ENCODE data around the gene CYFIP2.

Gene CYFIP2

DNA sequence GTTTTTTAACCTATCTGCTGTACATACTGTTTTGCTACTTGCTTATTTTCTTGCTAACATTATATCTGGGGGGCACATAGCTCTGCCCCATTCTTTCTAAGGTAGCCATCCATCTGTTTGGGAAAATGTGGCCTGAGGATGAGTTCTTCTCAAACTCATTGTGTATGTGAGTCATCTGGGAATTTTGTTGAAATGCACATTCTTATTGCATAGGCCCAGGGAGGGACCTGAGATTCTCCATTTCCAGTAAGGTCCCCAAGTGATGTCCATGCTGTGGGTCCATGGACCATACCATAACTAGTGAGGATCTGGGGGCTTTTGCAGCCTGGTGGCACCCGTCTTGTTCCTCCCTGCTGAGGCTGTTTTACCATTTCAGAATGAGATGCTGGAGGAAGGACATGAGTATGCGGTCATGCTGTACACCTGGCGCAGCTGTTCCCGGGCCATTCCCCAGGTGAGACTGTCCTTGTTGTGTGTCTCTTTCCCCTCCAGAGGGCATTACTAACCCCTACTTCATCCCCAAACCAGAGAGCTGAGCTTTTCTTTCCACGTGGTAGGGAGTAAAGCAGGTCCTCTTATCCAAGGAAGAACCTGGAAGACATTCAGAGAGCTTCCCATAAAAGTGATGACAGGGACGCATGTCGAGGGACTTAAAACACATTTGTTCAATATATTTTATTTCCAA is 28.6 kb downstream of the CYFIP2 start:
- H3K9ac ChIP-seq (ENCODE audit: low read length) = no peak overlapping the region
- H3K4me1 ChIP-seq (ENCODE audit: control insufficient read depth in 1 of 2, insufficient read depth in 2 of 2, low read length in 2 of 2) = peaks cover 12 to 14% of the 10 kb centered on the region in 2 experiments

DNA sequence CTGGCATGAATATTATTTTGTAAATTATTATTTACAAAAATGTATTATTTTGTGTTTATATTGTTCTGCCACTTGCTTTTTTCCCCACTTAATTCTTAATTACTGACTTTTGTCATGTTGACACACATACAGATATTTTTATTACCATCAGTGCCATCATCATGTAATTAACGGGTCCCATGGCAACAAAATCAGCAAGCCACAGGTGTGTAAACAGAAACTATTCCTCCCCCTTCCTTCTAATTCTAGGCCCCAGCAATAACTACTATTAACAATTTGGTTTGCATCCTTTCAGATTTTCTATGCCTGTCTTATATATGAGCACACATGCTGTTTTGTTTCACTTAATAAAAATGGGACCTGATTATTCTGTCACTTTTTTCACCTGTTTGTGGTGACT is 29.3 kb downstream of the CYFIP2 start:
- Histone ChIP-seq H2AFZ (ENCODE audit: insufficient read depth, low read length, poor library complexity) (no peak overlapping the region), H2BK120ac (ENCODE audit: insufficient read depth, low read length, poor library complexity) (no peak overlapping the region), H2AK5ac (ENCODE audit: low read length) (no peak overlapping the region), H2BK12ac (ENCODE audit: low read length) (no peak overlapping the region), H3K4ac (ENCODE audit: low read depth, low read length) (no peak overlapping the region), H3K79me1 (ENCODE audit: low read length) (no peaks in the 10 kb centered on the region), H4K12ac (ENCODE audit: low read depth, low read length) (no peak overlapping the region), H2BK5ac (ENCODE audit: low read depth, low read length, poor library complexity) (no peak overlapping the region), H3K79me2 (ENCODE audit: control insufficient read depth, insufficient read depth, low read length, poor library complexity) (no peaks in the 10 kb centered on the region), H3K18ac (ENCODE audit: low read length) (no peak overlapping the region), H3K9me3 (ENCODE audit: insufficient read depth, low read depth, low read length) (no peaks in the 10 kb centered on the region), H3K4me3 (ENCODE audit: low read depth, low read length) (no peak overlapping the region), H3K9ac (ENCODE audit: low read length) (no peak overlapping the region), H3K27me3 (ENCODE audit: insufficient read depth, low read length) (no peaks in the 10 kb centered on the region), H4K91ac (ENCODE audit: low read depth, low read length) (no peak overlapping the region), H4K8ac (ENCODE audit: low read depth, low read length) (no peak overlapping the region), H3K4me1 (ENCODE audit: control insufficient read depth in 1 of 2, insufficient read depth in 2 of 2, low read length in 2 of 2) (peaks cover 8 to 9% of the 10 kb centered on the region in 2 experiments), H3K4me2 (ENCODE audit: low read length) (no peak overlapping the region), H3K36me3 (ENCODE audit: control insufficient read depth in 1 of 2, insufficient read depth in 2 of 2, low read length in 2 of 2) (no peaks in the 10 kb centered on the region), H3K14ac (ENCODE audit: low read length) (no peak overlapping the region), H3K23ac (ENCODE audit: low read length) (no peak overlapping the region), H3K27ac (ENCODE audit: low read depth, low read length) (no peak overlapping the region)
- no CpG with 5 or more reads among the region's 1 CpG for WGBS (ENCODE audit: extremely low coverage, insufficient coverage, insufficient read length)
- no peak for DNase-seq

More for the DNA sequence above, 28.6 kb downstream of the CYFIP2 start:
- Histone ChIP-seq H3K4me2 (ENCODE audit: low read length) (no peak overlapping the region), H3K23ac (ENCODE audit: low read length) (no peak overlapping the region), H3K4ac (ENCODE audit: low read depth, low read length) (no peak overlapping the region), H2AFZ (ENCODE audit: insufficient read depth, low read length, poor library complexity) (no peak overlapping the region), H3K14ac (ENCODE audit: low read length) (no peak overlapping the region), H3K36me3 (ENCODE audit: control insufficient read depth in 1 of 2, insufficient read depth in 2 of 2, low read length in 2 of 2) (no peaks in the 10 kb centered on the region), H3K27me3 (ENCODE audit: insufficient read depth, low read length) (no peaks in the 10 kb centered on the region), H2BK12ac (ENCODE audit: low read length) (no peak overlapping the region), H4K8ac (ENCODE audit: low read depth, low read length) (no peak overlapping the region), H2BK120ac (ENCODE audit: insufficient read depth, low read length, poor library complexity) (no peak overlapping the region), H2AK5ac (ENCODE audit: low read length) (no peak overlapping the region), H3K18ac (ENCODE audit: low read length) (no peak overlapping the region), H3K4me3 (ENCODE audit: low read depth, low read length) (no peak overlapping the region), H3K79me1 (ENCODE audit: low read length) (no peaks in the 10 kb centered on the region), H4K91ac (ENCODE audit: low read depth, low read length) (no peak overlapping the region), H3K9me3 (ENCODE audit: insufficient read depth, low read depth, low read length) (no peaks in the 10 kb centered on the region), H3K79me2 (ENCODE audit: control insufficient read depth, insufficient read depth, low read length, poor library complexity) (no peaks in the 10 kb centered on the region), H4K12ac (ENCODE audit: low read depth, low read length) (no peak overlapping the region), H3K27ac (ENCODE audit: low read depth, low read length) (no peak overlapping the region), H2BK5ac (ENCODE audit: low read depth, low read length, poor library complexity) (no peak overlapping the region)
- DNase-seq = peak; percentile 40 to 70
- no CpG with 5 or more reads among the region's 7 CpGs for WGBS (ENCODE audit: extremely low coverage, insufficient coverage, insufficient read length)

DNA sequence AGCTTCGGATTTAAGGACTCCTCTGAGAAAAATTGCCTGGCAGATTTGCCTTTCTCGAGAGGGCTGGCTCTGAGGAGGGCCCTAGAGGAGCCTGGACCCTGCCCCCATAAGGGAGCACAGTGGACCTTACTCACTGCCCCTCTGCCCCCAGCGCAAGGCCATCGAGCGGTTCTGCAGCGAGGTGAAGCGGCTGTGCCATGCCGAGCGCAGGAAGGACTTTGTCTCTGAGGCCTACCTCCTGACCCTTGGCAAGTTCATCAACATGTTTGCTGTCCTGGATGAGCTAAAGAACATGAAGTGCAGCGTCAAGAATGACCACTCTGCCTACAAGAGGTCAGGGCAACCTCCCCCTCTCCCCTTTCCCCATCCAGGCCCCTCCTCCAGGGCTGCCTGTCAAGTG is 34.6 kb downstream of the CYFIP2 start:
- Histone ChIP-seq H4K8ac (ENCODE audit: low read depth, low read length) (no peak overlapping the region), H2AK5ac (ENCODE audit: low read length) (no peak overlapping the region), H2AFZ (ENCODE audit: insufficient read depth, low read length, poor library complexity) (no peak overlapping the region), H3K27me3 (ENCODE audit: insufficient read depth, low read length) (no peaks in the 10 kb centered on the region), H3K79me2 (ENCODE audit: control insufficient read depth, insufficient read depth, low read length, poor library complexity) (no peaks in the 10 kb centered on the region), H3K79me1 (ENCODE audit: low read length) (no peaks in the 10 kb centered on the region), H3K9ac (ENCODE audit: low read length) (no peak overlapping the region), H4K12ac (ENCODE audit: low read depth, low read length) (no peak overlapping the region), H3K14ac (ENCODE audit: low read length) (no peak overlapping the region), H3K4ac (ENCODE audit: low read depth, low read length) (no peak overlapping the region), H2BK120ac (ENCODE audit: insufficient read depth, low read length, poor library complexity) (no peak overlapping the region), H3K23ac (ENCODE audit: low read length) (no peak overlapping the region), H3K4me1 (ENCODE audit: control insufficient read depth in 1 of 2, insufficient read depth in 2 of 2, low read length in 2 of 2) (no peaks in the 10 kb centered on the region), H2BK12ac (ENCODE audit: low read length) (no peak overlapping the region), H3K4me3 (ENCODE audit: low read depth, low read length) (no peak overlapping the region), H3K27ac (ENCODE audit: low read depth, low read length) (no peak overlapping the region), H2BK5ac (ENCODE audit: low read depth, low read length, poor library complexity) (no peak overlapping the region), H3K4me2 (ENCODE audit: low read length) (no peak overlapping the region), H3K9me3 (ENCODE audit: insufficient read depth, low read depth, low read length) (peaks cover 4% of the 10 kb centered on the region), H4K91ac (ENCODE audit: low read depth, low read length) (no peak overlapping the region), H3K36me3 (ENCODE audit: control insufficient read depth in 1 of 2, insufficient read depth in 2 of 2, low read length in 2 of 2) (no peaks in the 10 kb centered on the region), H3K18ac (ENCODE audit: low read length) (no peak overlapping the region)
- WGBS (ENCODE audit: extremely low coverage, insufficient coverage, insufficient read length) = no CpG with 5 or more reads among the region's 10 CpGs
- no peak for DNase-seq

DNA sequence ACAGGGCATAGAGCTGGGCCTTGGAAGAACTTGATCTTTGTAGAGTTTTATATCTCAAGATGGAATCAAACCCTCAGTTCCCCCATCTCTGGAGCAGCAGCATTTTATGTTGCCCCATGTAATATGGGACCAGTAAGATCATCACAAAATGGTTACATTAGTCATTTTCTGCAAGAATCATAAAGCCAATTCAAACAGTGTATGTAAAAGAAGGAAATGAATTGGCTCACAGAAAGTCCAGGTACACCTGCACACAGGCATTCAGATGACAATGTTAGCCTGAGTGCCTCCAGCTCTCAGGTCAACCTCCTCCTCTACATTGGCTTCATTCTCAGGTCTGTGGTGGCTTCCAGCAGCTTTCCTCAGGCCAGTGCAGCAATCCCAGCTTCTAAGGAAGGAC is 35.1 kb downstream of the CYFIP2 start:
- peaks cover 4% of the 10 kb centered on the region for H3K9me3 ChIP-seq (ENCODE audit: insufficient read depth, low read depth, low read length)
- no peak overlapping the region for H3K9ac ChIP-seq (ENCODE audit: low read length)
- H4K91ac ChIP-seq (ENCODE audit: low read depth, low read length) = no peak overlapping the region
- no peak overlapping the region for H2BK5ac ChIP-seq (ENCODE audit: low read depth, low read length, poor library complexity)
- H3K27ac ChIP-seq (ENCODE audit: low read depth, low read length) = no peak overlapping the region
- H2AK5ac ChIP-seq (ENCODE audit: low read length) = no peak overlapping the region
- no peak overlapping the region for H3K4me3 ChIP-seq (ENCODE audit: low read depth, low read length)
- no peaks in the 10 kb centered on the region for H3K79me2 ChIP-seq (ENCODE audit: control insufficient read depth, insufficient read depth, low read length, poor library complexity)
- H3K4me1 ChIP-seq (ENCODE audit: control insufficient read depth in 1 of 2, insufficient read depth in 2 of 2, low read length in 2 of 2) = no peaks in the 10 kb centered on the region
- H4K8ac ChIP-seq (ENCODE audit: low read depth, low read length) = no peak overlapping the region
- no peak overlapping the region for H3K18ac ChIP-seq (ENCODE audit: low read length)
- no peak overlapping the region for H3K4ac ChIP-seq (ENCODE audit: low read depth, low read length)
- no peak overlapping the region for H4K12ac ChIP-seq (ENCODE audit: low read depth, low read length)
- H3K14ac ChIP-seq (ENCODE audit: low read length) = no peak overlapping the region
- H3K36me3 ChIP-seq (ENCODE audit: control insufficient read depth in 1 of 2, insufficient read depth in 2 of 2, low read length in 2 of 2) = no peaks in the 10 kb centered on the region
- no peak overlapping the region for H3K4me2 ChIP-seq (ENCODE audit: low read length)
- no peak for DNase-seq
- no peak overlapping the region for H3K23ac ChIP-seq (ENCODE audit: low read length)
- no peak overlapping the region for H2BK12ac ChIP-seq (ENCODE audit: low read length)
- no peaks in the 10 kb centered on the region for H3K27me3 ChIP-seq (ENCODE audit: insufficient read depth, low read length)
- H2AFZ ChIP-seq (ENCODE audit: insufficient read depth, low read length, poor library complexity) = no peak overlapping the region
- H2BK120ac ChIP-seq (ENCODE audit: insufficient read depth, low read length, poor library complexity) = no peak overlapping the region
- H3K79me1 ChIP-seq (ENCODE audit: low read length) = no peaks in the 10 kb centered on the region
